Keratinocyte (primary cell): ENCODE results near the gene ZNF689.

Experiments
- CTCF ChIP-seq, 3 experiments: IDR thresholded peaks in 1 of 3; conservative IDR thresholded peaks in 1 of 3; optimal IDR thresholded peaks in 1 of 3; 2 replicates in 2 of 3; 3 replicates in 1 of 3; pipeline versions ENCODE3 to v1.5.1; 2011; ENCODE audit warnings: low read length in 3 of 3, mild to moderate bottlenecking in 3 of 3, moderate library complexity in 2 of 3, control low read depth in 1 of 3, inconsistent platforms in 1 of 3; ENCODE audit not compliant: insufficient read depth in 2 of 3; ENCODE audit errors: extremely low read depth in 1 of 3
- EZH2 ChIP-seq: IDR thresholded peaks from one replicate; pipeline ENCODE4 v1.6.1; 2012; ENCODE audit warnings: inconsistent platforms, mild to moderate bottlenecking, low read length, moderate library complexity

DNA sequence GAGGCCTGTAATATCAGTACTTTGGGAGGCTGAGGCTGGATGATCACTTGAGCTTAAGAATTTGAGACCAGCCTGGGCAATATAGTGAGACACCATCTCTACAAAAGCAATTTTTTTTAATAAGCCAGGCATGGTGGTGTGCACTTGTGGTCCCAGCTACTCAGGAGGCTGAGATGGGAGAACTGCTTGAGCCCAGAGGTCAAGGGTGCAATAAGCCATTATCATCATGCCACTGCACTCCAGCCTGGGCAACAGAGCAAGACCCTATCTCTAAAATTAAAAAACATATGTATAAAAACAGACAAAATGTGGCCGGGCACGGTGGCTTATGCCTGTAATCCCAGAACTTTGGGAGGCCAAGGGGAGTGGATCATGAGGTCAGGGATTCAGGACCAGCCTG is 21.5 kb downstream of the ZNF689 start:
- TF ChIP-seq CTCF (optimal IDR thresholded peaks at IDR 0.05 in 1 of 3, IDR thresholded peaks at IDR 0.05 in 1 of 3, conservative IDR thresholded peaks at IDR 0.05 in 1 of 3; ENCODE audit: extremely low read depth in 1 of 3, insufficient read depth in 2 of 3, low read length in 3 of 3) (no peak), EZH2 (no peak)
